Measurements from ENCODE around the gene STAT3. TPM values are rescaled to one million over a fixed set of nuclear protein-coding genes. Genes with fewer than 3 reads are reported as not detected.

Gene STAT3
- total and polyA plus RNA-seq, 2 donors, result 96.4 to 143 TPM

- WGBS, result 87% methylated on average over 4 of the region's 4 CpGs
- H3K36me3 ChIP-seq (ENCODE audit: insufficient read depth), result no peaks in the 10 kb centered on the region
- no peaks in the 10 kb centered on the region for H3K4me1 ChIP-seq (ENCODE audit: insufficient read depth)
- DNase-seq (ENCODE audit: extremely low spot score), result no peak
- no peak overlapping the region for H3K27ac ChIP-seq (ENCODE audit: low read depth)
- H3K4me3 ChIP-seq (ENCODE audit: low read depth, low read length), result no peak overlapping the region
Measured at GRCh38 chr17:42316755-42317154, 71.5 kb downstream of the STAT3 start.

- Histone ChIP-seq H3K4me1 (ENCODE audit: insufficient read depth) (no peaks in the 10 kb centered on the region), H3K4me3 (ENCODE audit: low read depth, low read length) (no peak overlapping the region), H3K36me3 (ENCODE audit: insufficient read depth) (no peaks in the 10 kb centered on the region), H3K27ac (ENCODE audit: low read depth) (no peak overlapping the region)
- WGBS, result 81% methylated on average over 10 of the region's 10 CpGs
- DNase-seq (ENCODE audit: extremely low spot score), result no peak
Measured at GRCh38 chr17:42315402-42316156, 72.7 kb downstream of the STAT3 start.

GRCh38 chr17:42313773-42314566, 74.3 kb downstream of the STAT3 start:
- DNase-seq (ENCODE audit: extremely low spot score), result no peak
- no peaks in the 10 kb centered on the region for H3K4me1 ChIP-seq (ENCODE audit: insufficient read depth)
- H3K4me3 ChIP-seq (ENCODE audit: low read depth, low read length), result no peak overlapping the region
- WGBS, result 81% methylated on average over 14 of the region's 14 CpGs
- no peak overlapping the region for H3K27ac ChIP-seq (ENCODE audit: low read depth)
- H3K36me3 ChIP-seq (ENCODE audit: insufficient read depth), result no peaks in the 10 kb centered on the region

GRCh38 chr17:42313389-42313772, 74.9 kb downstream of the STAT3 start:
- Histone ChIP-seq H3K4me1 (ENCODE audit: insufficient read depth) (no peaks in the 10 kb centered on the region), H3K27ac (ENCODE audit: low read depth) (no peak overlapping the region), H3K36me3 (ENCODE audit: insufficient read depth) (no peaks in the 10 kb centered on the region), H3K4me3 (ENCODE audit: low read depth, low read length) (no peak overlapping the region)
- no peak for DNase-seq (ENCODE audit: extremely low spot score)
- WGBS, result 86% methylated on average over 4 of the region's 4 CpGs

GRCh38 chr17:42312285-42313130, 75.7 kb downstream of the STAT3 start:
- no peak for DNase-seq (ENCODE audit: extremely low spot score)
- H3K4me3 ChIP-seq (ENCODE audit: low read depth, low read length), result no peak overlapping the region
- WGBS, result 15% methylated on average over 54 of the region's 54 CpGs
- no peaks in the 10 kb centered on the region for H3K4me1 ChIP-seq (ENCODE audit: insufficient read depth)
- H3K36me3 ChIP-seq (ENCODE audit: insufficient read depth), result no peaks in the 10 kb centered on the region
- peak overlapping the region; percentile 65 for H3K27ac ChIP-seq (ENCODE audit: low read depth)

- DNase-seq (ENCODE audit: extremely low spot score), result no peak
- no peaks in the 10 kb centered on the region for H3K4me1 ChIP-seq (ENCODE audit: insufficient read depth)
- no peaks in the 10 kb centered on the region for H3K36me3 ChIP-seq (ENCODE audit: insufficient read depth)
- peak overlapping the region; percentile 65 for H3K27ac ChIP-seq (ENCODE audit: low read depth)
- no peak overlapping the region for H3K4me3 ChIP-seq (ENCODE audit: low read depth, low read length)
- 18% methylated on average over 5 of the region's 5 CpGs for WGBS
Measured at GRCh38 chr17:42312035-42312284, 76.3 kb downstream of the STAT3 start.

- Histone ChIP-seq H3K4me1 (ENCODE audit: insufficient read depth) (no peaks in the 10 kb centered on the region), H3K36me3 (ENCODE audit: insufficient read depth) (no peaks in the 10 kb centered on the region), H3K4me3 (ENCODE audit: low read depth, low read length) (no peak overlapping the region), H3K27ac (ENCODE audit: low read depth) (peak overlapping the region; percentile 71)
- WGBS, result 24% methylated on average over 19 of the region's 19 CpGs
- peak; percentile 79 for DNase-seq (ENCODE audit: extremely low spot score)
Measured at GRCh38 chr17:42311240-42312034, 76.8 kb downstream of the STAT3 start.

- Histone ChIP-seq H3K36me3 (ENCODE audit: insufficient read depth) (no peaks in the 10 kb centered on the region), H3K4me3 (ENCODE audit: low read depth, low read length) (no peak overlapping the region), H3K4me1 (ENCODE audit: insufficient read depth) (no peaks in the 10 kb centered on the region), H3K27ac (ENCODE audit: low read depth) (peak overlapping the region; percentile 54)
- 53% methylated on average over 9 of the region's 9 CpGs for WGBS
- no peak for DNase-seq (ENCODE audit: extremely low spot score)
Measured at GRCh38 chr17:42310787-42311215, 77.4 kb downstream of the STAT3 start.

GRCh38 chr17:42309986-42310786, 78.1 kb downstream of the STAT3 start:
- DNase-seq (ENCODE audit: extremely low spot score), result no peak
- H3K27ac ChIP-seq (ENCODE audit: low read depth), result peak overlapping the region; percentile 54
- WGBS, result 70% methylated on average over 19 of the region's 19 CpGs
- no peak overlapping the region for H3K4me3 ChIP-seq (ENCODE audit: low read depth, low read length)
- H3K36me3 ChIP-seq (ENCODE audit: insufficient read depth), result no peaks in the 10 kb centered on the region
- H3K4me1 ChIP-seq (ENCODE audit: insufficient read depth), result no peaks in the 10 kb centered on the region

- no peak overlapping the region for H3K27ac ChIP-seq (ENCODE audit: low read depth)
- WGBS, result 89% methylated on average over 9 of the region's 9 CpGs
Measured at GRCh38 chr17:42309142-42309541, 79.1 kb downstream of the STAT3 start.

GRCh38 chr17:42308446-42308845, 79.8 kb downstream of the STAT3 start:
- H3K36me3 ChIP-seq (ENCODE audit: insufficient read depth), result no peaks in the 10 kb centered on the region
- H3K27ac ChIP-seq (ENCODE audit: low read depth), result no peak overlapping the region
- no peak overlapping the region for H3K4me3 ChIP-seq (ENCODE audit: low read depth, low read length)
- H3K4me1 ChIP-seq (ENCODE audit: insufficient read depth), result no peaks in the 10 kb centered on the region
- no peak for DNase-seq (ENCODE audit: extremely low spot score)
- WGBS, result 67% methylated on average over 7 of the region's 7 CpGs

More at GRCh38 chr17:42309142-42309541, 79.1 kb downstream of the STAT3 start:
- H3K4me1 ChIP-seq (ENCODE audit: insufficient read depth), result no peaks in the 10 kb centered on the region
- H3K4me3 ChIP-seq (ENCODE audit: low read depth, low read length), result no peak overlapping the region
- no peaks in the 10 kb centered on the region for H3K36me3 ChIP-seq (ENCODE audit: insufficient read depth)
- no peak for DNase-seq (ENCODE audit: extremely low spot score)

GRCh38 chr17:42307362-42307927, 80.8 kb downstream of the STAT3 start:
- Histone ChIP-seq H3K36me3 (ENCODE audit: insufficient read depth) (no peaks in the 10 kb centered on the region), H3K27ac (ENCODE audit: low read depth) (no peak overlapping the region)

More at GRCh38 chr17:42307362-42307927, 80.8 kb downstream of the STAT3 start:
- H3K4me3 ChIP-seq (ENCODE audit: low read depth, low read length), result no peak overlapping the region
- no peak for DNase-seq (ENCODE audit: extremely low spot score)
- WGBS, result 96% methylated on average over 19 of the region's 19 CpGs
- H3K4me1 ChIP-seq (ENCODE audit: insufficient read depth), result no peaks in the 10 kb centered on the region

Measured in urinary bladder (tissue), 4 donors.